ENCODE results near the gene KCNK10.

Gene KCNK10

DNA sequence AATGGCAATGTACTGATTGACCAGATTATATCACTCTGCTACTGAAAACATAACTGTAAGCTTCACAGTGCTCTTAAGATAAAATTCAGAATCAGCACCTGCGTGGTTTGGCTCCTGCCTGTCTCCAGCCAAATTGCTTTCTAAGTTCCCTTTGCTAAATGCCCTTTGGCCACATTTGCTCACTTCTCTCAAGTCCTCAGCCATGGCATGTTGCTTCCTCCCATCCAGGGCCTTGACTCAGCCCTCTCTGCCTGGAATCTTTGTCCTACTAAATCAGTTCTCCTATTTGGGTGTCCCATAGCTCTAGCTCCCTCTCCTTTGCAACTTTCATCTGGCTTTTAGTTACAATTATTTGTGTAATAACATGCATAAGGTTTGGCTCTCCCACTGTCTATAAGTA is 71.4 kb downstream of the KCNK10 start:
- Histone ChIP-seq H3K27ac (ENCODE audit: low read depth, low read length) (no peak overlapping the region), H3K4me3 (ENCODE audit: low read length) (no peak overlapping the region), H3K36me3 (ENCODE audit: control insufficient read depth, low read length) (no peaks in the 10 kb centered on the region), H3K9me2 (replicated peaks; ENCODE audit: control insufficient read depth, low read length) (no peaks in the 10 kb centered on the region), H3K4me1 (ENCODE audit: control insufficient read depth, low read length) (no peaks in the 10 kb centered on the region), H3K79me2 (ENCODE audit: control insufficient read depth, low read length) (no peaks in the 10 kb centered on the region), H4K20me1 (ENCODE audit: control insufficient read depth, insufficient read depth, low read depth, low read length) (no peaks in the 10 kb centered on the region), H3F3A (ENCODE audit: control insufficient read depth, insufficient read depth) (no peaks in the 10 kb centered on the region), H3K9me3 (ENCODE audit: control insufficient read depth, insufficient read depth, low read length) (no peaks in the 10 kb centered on the region), H3K27me3 (ENCODE audit: control insufficient read depth, low read length) (peaks cover 4% of the 10 kb centered on the region; the same call in 1 of the 2 replicates), H3K4me2 (ENCODE audit: low read length) (no peak overlapping the region)
- no peak for TF ChIP-seq EZH2phosphoT487 (IDR thresholded peaks at IDR 0.05; ENCODE audit: borderline replicate concordance, low read length)
- TF ChIP-seq, protein P1, sequence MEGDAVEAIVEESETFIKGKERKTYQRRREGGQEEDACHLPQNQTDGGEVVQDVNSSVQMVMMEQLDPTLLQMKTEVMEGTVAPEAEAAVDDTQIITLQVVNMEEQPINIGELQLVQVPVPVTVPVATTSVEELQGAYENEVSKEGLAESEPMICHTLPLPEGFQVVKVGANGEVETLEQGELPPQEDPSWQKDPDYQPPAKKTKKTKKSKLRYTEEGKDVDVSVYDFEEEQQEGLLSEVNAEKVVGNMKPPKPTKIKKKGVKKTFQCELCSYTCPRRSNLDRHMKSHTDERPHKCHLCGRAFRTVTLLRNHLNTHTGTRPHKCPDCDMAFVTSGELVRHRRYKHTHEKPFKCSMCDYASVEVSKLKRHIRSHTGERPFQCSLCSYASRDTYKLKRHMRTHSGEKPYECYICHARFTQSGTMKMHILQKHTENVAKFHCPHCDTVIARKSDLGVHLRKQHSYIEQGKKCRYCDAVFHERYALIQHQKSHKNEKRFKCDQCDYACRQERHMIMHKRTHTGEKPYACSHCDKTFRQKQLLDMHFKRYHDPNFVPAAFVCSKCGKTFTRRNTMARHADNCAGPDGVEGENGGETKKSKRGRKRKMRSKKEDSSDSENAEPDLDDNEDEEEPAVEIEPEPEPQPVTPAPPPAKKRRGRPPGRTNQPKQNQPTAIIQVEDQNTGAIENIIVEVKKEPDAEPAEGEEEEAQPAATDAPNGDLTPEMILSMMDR (IDR thresholded peaks at IDR 0.05; ENCODE audit: low read depth, low read length, poor library complexity, severe bottlenecking), result no peak

DNA sequence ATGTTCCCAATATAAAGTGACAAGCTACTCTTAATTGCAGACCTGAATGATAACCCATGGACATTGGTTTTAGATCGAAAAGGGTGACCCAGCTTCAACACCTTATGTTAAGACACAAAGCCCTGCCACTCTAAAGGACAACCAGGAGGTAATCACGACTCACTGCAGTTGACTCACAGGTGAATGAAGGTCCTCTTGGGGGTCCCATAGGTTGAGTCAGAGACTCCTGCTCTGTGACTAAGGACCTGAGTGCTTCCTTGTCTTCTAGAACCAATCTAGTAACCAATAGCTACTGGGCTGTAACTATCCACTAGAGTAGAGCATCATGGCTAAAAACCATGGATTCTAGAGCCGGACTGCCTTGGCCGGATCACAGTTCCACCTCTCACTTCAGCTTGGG is 73.8 kb downstream of the KCNK10 start:
- Histone ChIP-seq H4K20me1 (ENCODE audit: control insufficient read depth, insufficient read depth, low read depth, low read length) (no peaks in the 10 kb centered on the region), H3K27ac (ENCODE audit: low read depth, low read length) (no peak overlapping the region), H3K27me3 (ENCODE audit: control insufficient read depth, low read length) (peaks cover 4% of the 10 kb centered on the region; the same call in 1 of the 2 replicates), H3F3A (ENCODE audit: control insufficient read depth, insufficient read depth) (no peaks in the 10 kb centered on the region), H3K4me1 (ENCODE audit: control insufficient read depth, low read length) (no peaks in the 10 kb centered on the region), H3K4me3 (ENCODE audit: low read length) (no peak overlapping the region), H3K9me2 (replicated peaks; ENCODE audit: control insufficient read depth, low read length) (no peaks in the 10 kb centered on the region), H3K9me3 (ENCODE audit: control insufficient read depth, insufficient read depth, low read length) (no peaks in the 10 kb centered on the region), H3K79me2 (ENCODE audit: control insufficient read depth, low read length) (no peaks in the 10 kb centered on the region), H3K4me2 (ENCODE audit: low read length) (no peak overlapping the region), H3K36me3 (ENCODE audit: control insufficient read depth, low read length) (no peaks in the 10 kb centered on the region)
- TF ChIP-seq, protein P1 (IDR thresholded peaks at IDR 0.05; ENCODE audit: low read depth, low read length, poor library complexity, severe bottlenecking), result no peak
- no peak for TF ChIP-seq EZH2phosphoT487 (IDR thresholded peaks at IDR 0.05; ENCODE audit: borderline replicate concordance, low read length)

DNA sequence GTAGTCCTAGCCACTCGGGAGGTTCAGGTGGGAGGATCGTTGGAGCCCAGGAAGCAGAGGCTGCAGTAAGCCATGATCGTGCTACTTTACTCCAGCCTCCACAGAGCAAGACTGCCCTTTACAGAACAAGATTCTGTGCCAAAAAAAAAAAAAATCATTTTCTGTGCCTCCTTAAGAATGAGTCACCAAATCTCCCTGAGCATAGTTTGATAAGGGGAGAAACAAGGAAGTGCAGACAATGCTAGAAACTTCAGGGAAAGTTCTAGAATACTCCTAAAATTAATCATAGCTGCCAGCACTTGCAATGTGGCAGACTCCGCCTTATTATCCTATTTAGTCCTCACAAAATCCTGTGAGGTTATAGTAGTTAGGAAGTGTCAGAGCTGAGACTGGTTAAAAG is 74.5 kb downstream of the KCNK10 start:
- no peaks in the 10 kb centered on the region for H3K4me1 ChIP-seq (ENCODE audit: control insufficient read depth, low read length)
- no peaks in the 10 kb centered on the region for H3K9me3 ChIP-seq (ENCODE audit: control insufficient read depth, insufficient read depth, low read length)
- no peaks in the 10 kb centered on the region for H4K20me1 ChIP-seq (ENCODE audit: control insufficient read depth, insufficient read depth, low read depth, low read length)
- H3K79me2 ChIP-seq (ENCODE audit: control insufficient read depth, low read length), result no peaks in the 10 kb centered on the region
- TF ChIP-seq, protein P1 (IDR thresholded peaks at IDR 0.05; ENCODE audit: low read depth, low read length, poor library complexity, severe bottlenecking), result no peak
- TF ChIP-seq EZH2phosphoT487 (IDR thresholded peaks at IDR 0.05; ENCODE audit: borderline replicate concordance, low read length), result no peak
- H3K36me3 ChIP-seq (ENCODE audit: control insufficient read depth, low read length), result no peaks in the 10 kb centered on the region
- H3K4me2 ChIP-seq (ENCODE audit: low read length), result no peak overlapping the region
- no peak overlapping the region for H3K27ac ChIP-seq (ENCODE audit: low read depth, low read length)
- no peaks in the 10 kb centered on the region for H3F3A ChIP-seq (ENCODE audit: control insufficient read depth, insufficient read depth)
- H3K27me3 ChIP-seq (ENCODE audit: control insufficient read depth, low read length), result peaks cover 4% of the 10 kb centered on the region; the same call in 1 of the 2 replicates
- H3K4me3 ChIP-seq (ENCODE audit: low read length), result no peak overlapping the region
- H3K9me2 ChIP-seq (replicated peaks; ENCODE audit: control insufficient read depth, low read length), result no peaks in the 10 kb centered on the region
